ENCODE results near the gene CD14.

The CD14 gene

GRCh38 chr5:140590861-140591260, 42.1 kb downstream of the CD14 start:
- H3K27ac ChIP-seq: no peak overlapping the region
- no peak for TF ChIP-seq CTCF (conservative IDR thresholded peaks at IDR 0.05)

- H3K27ac ChIP-seq: no peak overlapping the region
- no peak for TF ChIP-seq CTCF (conservative IDR thresholded peaks at IDR 0.05)
Observed at GRCh38 chr5:140588311-140589070, 44.5 kb downstream of the CD14 start.

DNA sequence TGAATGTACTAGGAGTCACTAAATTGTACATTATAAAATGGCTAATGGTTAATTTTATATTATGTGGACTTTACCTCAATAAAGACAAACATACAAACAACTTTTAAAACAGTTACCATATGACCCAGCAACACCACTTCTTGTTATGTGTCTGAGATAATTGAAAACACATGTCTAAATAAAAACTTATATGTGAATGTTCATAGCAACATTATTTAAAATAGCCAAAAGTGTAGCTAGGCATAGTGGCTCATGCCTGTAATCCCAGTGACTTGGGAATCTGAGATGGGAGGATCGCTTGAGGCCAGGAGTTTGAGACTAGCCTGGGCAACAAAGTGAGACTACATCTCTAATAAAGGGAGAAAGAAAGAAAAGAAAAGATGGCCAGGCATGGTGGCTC, 45.5 kb downstream of the CD14 start:
- H3K27ac ChIP-seq: no peak overlapping the region

More for the DNA sequence above, 45.5 kb downstream of the CD14 start:
- no peak for TF ChIP-seq CTCF (conservative IDR thresholded peaks at IDR 0.05)

All from VCaP (cell line).